HEK293 (cell line): ENCODE measurements around the gene CC2D2B.

Experiments used
- CTCF ChIP-seq: fragments of 450-650 bp; formaldehyde crosslinking; IDR thresholded peaks from 2 replicates; pipeline ENCODE4 v1.5.1; 2016; ENCODE audit warnings: missing biosample characterization, missing genetic modification characterization
- YY1 ChIP-seq: fragments of 450-650 bp; formaldehyde crosslinking; IDR thresholded peaks from 2 replicates; pipeline ENCODE4 v1.5.1; 2018; ENCODE audit warnings: missing biosample characterization, missing genetic modification characterization
- ZBTB48 ChIP-seq: fragments of 450-650 bp; formaldehyde crosslinking; IDR thresholded peaks from 2 replicates; pipeline ENCODE4 v1.5.1; 2016; ENCODE audit warnings: missing biosample characterization, missing genetic modification characterization
- ZBTB49 ChIP-seq: fragments of 450-650 bp; formaldehyde crosslinking; IDR thresholded peaks from 2 replicates; pipeline ENCODE4 v1.5.1; 2016; ENCODE audit warnings: missing biosample characterization, missing genetic modification characterization, low read depth
- ZBTB8A ChIP-seq: fragments of 450-650 bp; formaldehyde crosslinking; IDR thresholded peaks from 2 replicates; pipeline ENCODE4 v1.5.1; 2016; ENCODE audit warnings: missing biosample characterization, missing genetic modification characterization
- ZNF175 ChIP-seq: fragments of 450-650 bp; formaldehyde crosslinking; IDR thresholded peaks from 2 replicates; pipeline ENCODE4 v1.5.1; 2016; ENCODE audit warnings: missing biosample characterization, missing genetic modification characterization
- ZNF302 ChIP-seq: fragments of 450-650 bp; formaldehyde crosslinking; IDR thresholded peaks from 2 replicates; pipeline ENCODE4 v1.5.1; 2016; ENCODE audit warnings: missing biosample characterization, missing genetic modification characterization, low read depth
- ZNF580 ChIP-seq: fragments of 450-650 bp; formaldehyde crosslinking; IDR thresholded peaks from 2 replicates; pipeline ENCODE4 v1.5.1; 2016; ENCODE audit warnings: missing biosample characterization, missing genetic modification characterization
- ZNF624 ChIP-seq: fragments of 450-650 bp; formaldehyde crosslinking; IDR thresholded peaks from 2 replicates; pipeline ENCODE4 v1.5.1; 2017; ENCODE audit warnings: missing biosample characterization, missing genetic modification characterization
- ZNF704 ChIP-seq: fragments of 450-650 bp; formaldehyde crosslinking; IDR thresholded peaks from 2 replicates; pipeline ENCODE4 v1.5.1; 2016; ENCODE audit warnings: missing biosample characterization, missing genetic modification characterization
- ZSCAN16 ChIP-seq: fragments of 450-650 bp; formaldehyde crosslinking; IDR thresholded peaks from 2 replicates; pipeline ENCODE4 v1.5.1; 2016; ENCODE audit warnings: missing biosample characterization, missing genetic modification characterization

- TF ChIP-seq CTCF (tag by site-specific recombination) (no peak), ZSCAN16 (tag by site-specific recombination) (no peak), ZNF175 (no peak), YY1 (no peak), ZNF580 (tag by site-specific recombination) (no peak), ZBTB8A (no peak), ZNF302 (tag by site-specific recombination) (no peak), ZBTB48 (tag by site-specific recombination) (no peak), ZNF704 (tag by site-specific recombination) (no peak), ZNF624 (tag by site-specific recombination) (no peak), ZBTB49 (tag by site-specific recombination) (no peak)
These were observed 138.8 kb downstream of the CC2D2B start for GRCh38 chr10:96046546-96046945.
